ENCODE measurements around the gene TACC3.
"Not testable (repeated sequence)": the region's sequence is repeated elsewhere in the genome, so short reads cannot be mapped to it uniquely, and the experiment has no call there.

Gene TACC3

DNA sequence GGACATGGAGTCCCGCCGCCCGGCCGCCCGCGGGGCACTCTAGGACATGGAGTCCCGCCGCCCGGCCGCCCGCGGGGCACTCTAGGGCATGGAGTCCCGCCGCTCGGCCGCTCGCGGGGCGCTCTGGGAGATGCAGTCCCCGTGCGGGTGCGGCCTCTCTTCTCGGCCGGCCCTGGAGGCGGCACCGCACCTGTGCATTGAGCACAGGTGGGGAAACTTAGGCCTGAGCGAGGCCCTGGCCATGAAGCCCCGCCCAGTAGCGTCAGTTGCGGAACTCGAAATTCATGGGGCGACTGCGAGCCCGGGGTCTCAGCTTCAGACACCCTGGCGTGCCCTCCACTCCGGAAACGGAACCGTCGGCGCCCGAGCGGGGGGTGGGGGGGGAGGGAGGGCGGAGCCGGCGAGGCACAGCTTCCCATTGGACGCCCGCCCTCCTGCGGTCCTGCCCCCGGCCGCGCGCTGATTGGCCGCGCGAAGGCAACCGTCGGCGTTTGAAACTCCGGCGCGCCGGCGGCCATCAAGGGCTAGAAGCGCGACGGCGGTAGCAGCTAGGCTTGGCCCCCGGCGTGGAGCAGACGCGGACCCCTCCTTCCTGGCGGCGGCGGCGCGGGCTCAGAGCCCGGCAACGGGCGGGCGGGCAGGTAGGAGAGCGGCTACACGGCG, at the start of gene TACC3, which contains the start of gene TMEM129:
Gene TACC3 (plus strand): TSS at position 519 of the 663 bp plus-strand sequence. CDS start 1,901 bp downstream, outside the sequence.
Gene TMEM129 (minus strand): TSS at position 321 of the 663 bp plus-strand sequence. CDS start 486 bp downstream, outside the sequence.
- peak; percentile 96 for DNase-seq (ENCODE audit: low spot score)

DNA sequence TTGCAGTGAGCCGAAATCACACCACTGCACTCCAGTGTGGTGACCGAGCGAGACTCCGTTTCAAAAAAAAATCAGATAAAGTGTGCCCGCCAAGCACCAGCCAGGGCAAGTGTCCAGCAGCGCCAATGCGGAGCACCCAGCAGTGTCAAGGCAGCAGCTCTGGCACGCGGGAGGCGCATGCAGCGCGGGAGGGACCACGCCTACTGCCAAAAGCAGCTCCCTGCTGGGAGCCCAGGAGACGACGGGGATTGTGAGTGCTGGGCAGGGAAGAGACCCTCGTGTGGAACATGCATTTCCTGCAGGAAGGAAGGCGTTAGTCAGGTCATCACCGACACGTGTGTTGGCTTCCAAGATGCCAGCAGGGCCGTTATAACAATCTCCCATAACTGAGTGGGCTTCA, 47.6 kb upstream of the TACC3 start:
- DNase-seq (ENCODE audit: low spot score) = no peak

DNA sequence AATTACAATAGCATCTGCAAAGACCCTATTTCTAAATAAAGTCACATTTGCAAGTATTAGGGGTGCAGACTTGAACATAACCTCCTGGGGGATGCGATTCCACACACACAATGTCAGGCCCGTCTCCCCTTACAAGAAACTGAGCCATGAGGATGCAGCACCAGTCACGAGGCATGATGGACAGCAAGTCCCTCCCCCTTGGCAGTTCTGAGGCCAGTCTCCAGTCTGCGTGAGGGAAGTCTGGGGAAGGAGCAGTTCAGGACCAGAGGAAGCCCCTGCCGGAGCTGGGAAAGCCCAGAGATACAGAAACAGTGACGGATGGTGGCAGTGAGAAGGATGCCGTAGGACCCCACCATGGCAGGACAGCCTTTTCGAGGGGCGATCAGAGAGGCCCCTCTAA, 46.6 kb upstream of the TACC3 start:
- no peak for DNase-seq (ENCODE audit: low spot score)

DNA sequence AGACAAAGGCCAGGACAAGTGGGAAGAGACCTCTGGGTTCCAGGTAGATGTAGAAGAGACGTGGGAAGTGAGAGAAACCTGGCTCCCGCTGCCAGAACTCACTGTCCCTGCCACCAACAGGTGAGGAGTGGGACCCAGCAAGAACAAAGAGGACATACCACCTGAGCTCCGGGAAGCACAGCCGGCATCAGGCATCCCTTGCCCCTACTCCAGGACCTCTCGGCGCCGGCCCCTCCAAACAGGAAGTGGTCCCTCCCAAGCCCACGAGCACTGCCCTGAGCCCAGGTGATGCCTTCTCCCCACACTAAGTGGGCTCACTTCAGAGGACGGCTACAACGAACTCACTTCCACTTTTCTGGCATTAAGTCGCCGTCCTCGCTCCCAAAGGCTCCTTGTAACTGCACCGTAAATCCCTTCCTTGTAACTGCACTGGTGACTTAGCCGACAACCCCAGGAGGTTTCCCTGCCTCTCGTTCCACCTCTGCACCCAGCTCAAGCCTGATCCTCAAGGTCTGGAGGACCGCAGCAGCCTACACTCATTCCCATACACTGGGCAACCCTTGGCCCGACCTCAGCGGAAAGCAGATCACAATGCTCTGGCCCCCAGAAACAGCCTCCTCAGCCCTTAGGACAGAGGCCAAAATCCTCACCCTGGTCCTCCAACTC, 46.1 kb upstream of the TACC3 start:
- DNase-seq (ENCODE audit: low spot score) = no peak

DNA sequence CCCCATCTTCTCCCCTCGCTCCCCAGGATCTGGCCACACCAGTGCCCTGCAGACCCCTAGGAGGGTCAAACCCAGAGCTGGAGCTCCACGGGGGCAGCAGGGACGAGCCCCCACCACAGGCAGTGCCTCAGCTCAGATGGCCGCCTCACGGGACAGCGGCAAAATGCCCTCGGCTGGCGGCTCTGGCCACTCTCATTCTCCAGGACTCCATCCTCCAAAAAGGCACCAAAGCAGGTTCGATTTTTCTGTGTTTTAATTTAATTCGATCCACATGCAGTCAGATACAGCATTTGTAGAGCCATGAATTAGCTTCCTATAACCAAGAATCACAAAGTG, 45.6 kb upstream of the TACC3 start:
- no peak for DNase-seq (ENCODE audit: low spot score)

DNA sequence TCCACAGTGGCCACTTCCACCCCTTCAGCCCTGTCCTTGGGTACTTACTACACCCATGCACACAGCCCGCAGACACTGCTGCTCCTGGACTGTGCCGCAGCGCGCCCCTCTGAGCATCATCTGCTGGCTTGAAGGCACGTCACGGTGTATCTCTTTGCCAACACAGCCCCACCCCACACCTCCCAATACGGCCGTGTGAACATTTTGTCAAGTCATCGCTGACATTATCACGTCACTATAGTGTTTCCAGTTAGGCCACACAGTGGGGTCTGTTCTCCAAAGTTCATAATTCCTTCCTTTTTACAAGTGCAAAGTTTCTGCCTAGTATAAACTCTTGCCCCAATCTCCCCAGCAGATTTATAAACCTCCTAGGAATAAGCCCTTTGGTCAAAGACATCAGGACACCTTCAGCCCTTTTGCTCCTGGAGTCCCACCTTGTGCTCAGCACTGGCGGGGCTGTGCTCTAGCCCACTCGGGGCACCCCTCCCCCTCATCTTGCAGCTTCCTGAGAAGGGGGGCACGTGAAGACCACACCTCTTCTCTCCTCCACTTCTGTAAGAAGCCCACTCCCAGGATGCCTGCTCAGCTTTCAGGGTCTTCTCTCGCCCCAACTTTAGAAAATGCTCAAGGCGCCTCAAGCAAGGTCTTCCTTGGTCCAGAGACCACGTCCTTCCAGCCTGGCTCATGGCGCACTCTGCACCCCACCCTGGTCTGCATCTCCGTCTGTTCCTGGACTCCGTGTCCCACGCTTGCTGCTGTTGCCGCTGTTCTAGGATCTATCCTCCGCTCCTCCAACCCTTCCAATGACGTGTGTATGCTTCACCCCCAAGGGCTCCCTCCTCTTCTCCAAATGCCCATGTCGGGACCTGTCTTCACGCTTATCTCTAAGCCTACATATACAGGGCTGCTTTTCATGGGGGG, 44.5 kb upstream of the TACC3 start:
- no peak for DNase-seq (ENCODE audit: low spot score)

DNA sequence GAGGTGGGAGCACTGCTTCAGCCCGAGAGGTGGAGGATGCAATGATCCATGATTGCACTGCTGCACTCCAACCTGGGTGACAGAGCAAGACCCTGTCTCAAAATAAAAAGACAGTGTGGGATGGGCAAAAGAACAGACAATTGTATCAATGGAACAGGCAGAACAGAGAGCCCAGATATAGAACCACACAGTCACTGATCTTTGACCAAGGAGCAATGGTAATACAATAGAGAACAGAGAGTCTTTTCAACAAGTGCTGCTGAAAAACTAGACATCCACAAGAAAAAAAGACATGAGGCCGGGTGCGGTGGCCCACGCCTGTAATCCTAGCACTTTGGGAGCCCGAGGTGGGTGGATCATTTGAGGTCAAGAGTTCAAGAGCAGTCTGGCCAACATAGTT, 43.1 kb upstream of the TACC3 start:
- DNase-seq (ENCODE audit: low spot score) = no peak

DNA sequence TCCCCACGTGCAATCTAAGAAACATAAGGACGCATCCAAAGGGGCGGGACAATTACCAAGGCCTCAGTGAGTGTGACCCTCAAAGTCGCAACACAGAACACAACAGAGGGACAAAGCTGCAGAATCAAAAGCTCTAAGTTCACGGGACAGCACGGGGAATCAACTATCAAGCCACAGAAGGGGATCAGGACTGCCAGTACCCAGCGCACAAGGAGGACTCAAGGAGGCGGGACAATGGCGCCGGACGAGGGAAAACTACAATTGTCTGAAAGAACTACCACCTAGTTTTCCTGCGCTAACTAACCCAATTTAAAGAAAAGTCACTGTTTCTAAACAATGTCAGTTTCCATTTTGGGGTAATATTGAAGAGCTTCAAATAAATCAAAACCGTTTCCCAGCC, 38.5 kb upstream of the TACC3 start:
- no peak for DNase-seq (ENCODE audit: low spot score)

DNA sequence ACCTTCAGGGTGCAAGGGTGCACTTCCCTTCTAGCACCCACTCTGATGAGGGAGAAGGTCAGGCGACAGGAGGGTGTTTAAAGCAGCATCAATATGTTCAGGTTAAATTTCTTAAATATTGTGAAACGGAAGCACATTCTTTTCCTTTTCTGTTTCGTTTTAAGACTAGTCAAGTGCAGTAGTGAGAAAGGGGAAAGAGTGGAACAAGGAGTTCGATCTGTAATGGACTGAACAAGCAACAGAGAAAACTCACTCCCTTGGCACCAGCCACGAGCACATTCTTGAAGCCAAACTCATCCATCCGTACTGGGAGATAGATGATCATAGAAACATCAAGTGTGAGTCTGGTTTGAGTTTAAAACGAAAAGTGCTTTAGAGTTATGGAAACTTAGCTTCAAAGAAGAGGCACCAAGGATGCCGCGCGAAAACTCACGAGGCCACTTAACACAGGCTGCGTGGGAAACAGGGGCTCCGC, 38.0 kb upstream of the TACC3 start:
- no peak for DNase-seq (ENCODE audit: low spot score)

DNA sequence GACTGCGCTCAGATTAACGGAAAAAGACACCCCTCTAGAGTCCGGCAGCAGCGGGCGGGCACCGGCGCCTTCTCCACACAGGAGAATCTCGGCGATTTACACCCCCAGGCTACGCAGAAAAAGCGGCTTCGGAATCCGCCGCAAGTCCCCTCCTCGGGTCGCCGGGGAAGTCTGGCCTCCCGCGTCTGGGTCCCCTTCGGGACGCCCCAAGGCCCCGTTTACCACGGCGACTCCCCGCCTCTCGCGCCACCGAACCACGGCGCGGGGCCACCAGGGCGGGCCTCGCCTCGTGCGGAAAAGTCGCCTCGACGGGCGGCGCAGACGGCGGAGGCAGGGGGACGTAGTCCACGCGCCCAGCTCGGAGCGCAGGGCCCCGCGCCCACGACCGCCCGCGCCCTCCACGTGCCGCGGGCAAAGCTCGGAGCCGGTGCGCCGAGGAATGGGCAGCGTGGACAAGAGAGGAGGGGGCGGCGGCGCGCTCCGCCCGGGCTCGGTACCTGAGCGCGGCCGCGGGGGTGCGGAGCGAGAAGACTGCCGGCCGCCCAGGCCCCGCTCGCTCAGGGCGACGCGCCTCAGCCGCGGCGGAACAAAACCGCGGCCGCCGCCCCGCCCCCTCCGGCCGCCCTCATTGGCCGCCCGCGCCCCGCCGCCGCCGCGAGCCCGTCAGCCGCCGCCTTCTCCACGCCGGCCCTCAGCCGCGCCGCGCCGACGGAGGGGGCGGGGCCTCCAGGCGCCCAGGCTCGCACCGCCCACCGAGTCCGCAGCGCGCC, 37.4 kb upstream of the TACC3 start, which contains the start of gene FAM53A:
Gene FAM53A (minus strand): TSS at position 578 of the 770 bp plus-strand sequence. CDS start 15,572 bp downstream, outside the sequence.
- peak; percentile 96 for DNase-seq (ENCODE audit: low spot score)

DNA sequence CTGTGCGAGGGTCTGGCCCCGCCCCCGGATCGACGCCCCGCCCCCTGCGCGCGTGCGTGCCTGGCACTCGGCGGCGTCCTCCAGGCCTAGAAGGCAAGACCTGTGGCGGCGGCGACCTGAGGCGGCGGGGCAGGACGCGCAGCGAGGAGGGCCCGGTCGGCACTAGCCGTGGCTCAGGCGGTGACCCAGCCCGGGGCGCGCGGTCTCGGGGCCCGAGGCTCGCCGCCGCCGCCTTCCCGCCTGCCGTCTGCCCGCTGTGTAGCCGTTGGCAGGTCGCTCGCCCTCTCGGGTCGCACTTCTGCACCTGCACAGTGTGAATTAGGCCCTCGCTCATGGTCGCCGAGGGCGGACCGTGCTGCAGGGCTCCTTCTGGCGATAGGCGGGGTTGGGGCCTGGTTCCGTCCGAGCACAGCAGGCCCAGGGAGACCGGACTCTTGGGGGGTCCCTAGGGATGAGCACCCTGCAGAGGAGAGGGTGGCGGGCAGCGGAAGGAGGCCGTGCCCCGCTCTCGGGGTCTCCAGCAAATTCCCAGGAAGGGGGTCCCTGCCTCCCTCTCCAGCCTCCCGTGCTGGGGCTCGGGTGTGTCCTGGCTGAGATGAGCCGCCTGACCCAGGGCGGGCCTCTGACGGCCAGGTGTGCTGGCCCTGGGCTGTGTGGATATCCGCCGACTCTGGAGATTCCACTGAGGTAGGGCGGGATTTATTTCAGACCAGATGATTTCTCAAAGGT, 36.7 kb upstream of the TACC3 start:
- DNase-seq (ENCODE audit: low spot score) = no peak

DNA sequence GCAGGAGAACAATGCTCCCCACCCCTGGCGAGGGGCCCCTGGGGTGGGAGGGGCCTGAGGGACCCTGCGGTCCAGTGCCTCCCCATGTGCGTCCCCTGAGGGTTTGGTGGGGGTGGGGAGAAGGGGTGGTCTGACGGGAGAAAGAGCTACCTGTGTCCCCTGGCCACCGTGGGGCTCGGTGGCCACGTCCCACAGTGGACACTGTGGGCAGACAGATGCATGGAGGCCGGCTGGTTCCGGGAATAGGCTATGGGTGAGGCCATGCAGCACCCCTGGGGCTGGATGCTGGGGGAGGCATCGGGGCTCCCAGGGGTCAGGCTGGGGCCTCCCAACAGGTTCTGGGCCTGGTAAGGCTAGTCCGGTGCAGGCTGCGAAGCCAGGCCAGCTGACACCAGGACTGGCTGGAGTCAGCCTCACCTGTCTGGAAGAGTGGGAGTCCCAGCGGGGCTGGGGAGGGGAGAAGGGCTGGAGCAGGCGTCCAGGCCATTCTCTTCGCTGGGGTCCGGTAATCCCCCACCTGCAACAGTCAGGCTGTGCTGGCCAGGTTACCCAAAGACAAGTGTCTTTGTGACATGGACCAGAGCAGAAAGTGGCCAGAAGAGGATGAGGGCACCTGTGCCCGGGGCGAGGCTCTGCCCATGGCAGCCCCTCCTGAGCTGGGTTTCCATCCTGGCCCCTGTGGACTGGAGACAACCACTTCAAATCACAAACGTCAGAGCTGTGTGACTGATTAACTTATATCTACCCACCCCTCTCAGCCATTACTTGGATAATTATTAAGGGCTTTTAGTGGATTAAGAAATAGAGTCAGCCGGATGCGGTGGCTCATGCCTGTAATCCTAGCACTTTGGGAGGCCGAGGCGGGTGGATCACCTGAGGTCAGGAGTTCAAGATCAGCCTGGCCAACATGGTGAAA, 35.8 kb upstream of the TACC3 start:
- DNase-seq (ENCODE audit: low spot score) = no peak

DNA sequence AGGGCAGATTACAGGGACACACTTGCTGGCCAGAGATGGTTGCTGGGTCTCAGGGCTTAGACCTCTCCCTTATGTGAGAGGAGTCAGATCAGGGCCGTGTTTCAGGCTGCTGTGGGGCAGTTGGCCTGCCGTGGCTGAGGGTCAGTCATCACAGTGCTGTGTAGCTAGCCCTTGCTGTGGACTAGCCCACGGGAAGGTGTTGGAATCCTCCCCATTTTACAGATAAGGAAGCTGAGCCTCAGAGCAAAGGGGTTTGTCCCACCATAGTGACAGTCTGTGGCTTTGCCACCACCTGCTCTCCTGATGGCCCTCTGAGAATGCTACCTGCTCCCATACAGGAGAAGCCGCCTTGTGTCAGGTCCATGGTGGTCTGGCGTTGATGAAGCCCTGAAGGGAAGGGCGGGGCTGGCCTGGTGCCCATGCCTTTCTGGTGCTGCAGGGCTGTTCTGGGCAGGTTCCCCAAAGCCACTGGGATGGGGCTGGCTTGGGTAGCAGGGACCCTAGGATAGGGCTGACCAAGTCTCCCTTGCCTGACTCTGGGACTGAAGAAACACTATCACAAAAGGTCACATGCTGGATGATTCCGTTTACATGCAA, 34.8 kb upstream of the TACC3 start:
- no peak for DNase-seq (ENCODE audit: low spot score)

DNA sequence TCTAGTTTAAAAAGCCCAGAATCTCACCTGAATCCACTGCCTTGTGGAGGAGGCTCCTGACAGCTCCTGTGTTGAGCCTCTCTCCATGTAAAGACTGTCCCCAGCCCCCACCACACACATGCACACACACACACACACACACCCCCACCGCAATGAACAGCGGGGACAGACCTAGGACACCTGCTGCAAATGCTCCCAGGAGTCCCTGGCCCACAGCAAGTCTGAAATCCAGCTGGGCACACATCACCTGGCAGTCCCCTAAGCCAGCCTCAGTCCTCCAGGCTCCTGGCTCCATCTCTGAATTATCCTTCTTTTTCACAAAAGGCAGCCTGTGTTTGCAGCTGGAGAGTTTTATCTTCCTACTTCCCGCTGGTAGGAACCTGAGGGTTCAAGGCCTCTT, 30.6 kb upstream of the TACC3 start:
- DNase-seq (ENCODE audit: low spot score) = no peak

DNA sequence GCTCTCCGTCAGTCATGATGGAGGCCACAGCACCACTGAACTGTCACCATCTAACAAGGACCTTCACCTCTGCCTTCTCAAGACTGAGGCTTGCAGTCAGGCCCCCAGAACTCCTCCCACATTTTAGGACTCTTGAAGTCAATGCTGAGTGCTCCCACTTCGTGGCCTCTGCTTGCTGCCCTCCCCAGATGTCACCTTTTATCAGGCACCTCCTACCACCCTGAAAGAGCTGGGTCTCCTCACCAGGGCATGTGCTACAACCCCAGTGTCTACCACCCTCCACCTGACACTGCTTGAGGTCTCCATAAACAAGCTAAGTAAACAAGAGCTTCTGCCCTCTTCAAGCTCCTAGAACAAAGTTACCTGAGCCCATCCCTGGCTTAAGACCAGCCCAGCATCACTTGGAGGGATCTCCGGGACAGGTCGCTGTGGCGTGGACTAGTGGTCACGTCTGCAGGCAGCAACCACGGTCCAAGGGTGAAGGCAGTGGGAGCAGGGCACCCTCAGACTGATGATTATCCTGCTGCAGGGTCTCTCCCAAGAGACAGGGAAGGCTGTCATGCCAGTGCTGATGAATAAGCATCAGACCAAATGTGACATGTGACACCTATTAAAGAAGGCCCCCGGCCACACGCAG, 29.5 kb upstream of the TACC3 start:
- DNase-seq (ENCODE audit: low spot score) = no peak

DNA sequence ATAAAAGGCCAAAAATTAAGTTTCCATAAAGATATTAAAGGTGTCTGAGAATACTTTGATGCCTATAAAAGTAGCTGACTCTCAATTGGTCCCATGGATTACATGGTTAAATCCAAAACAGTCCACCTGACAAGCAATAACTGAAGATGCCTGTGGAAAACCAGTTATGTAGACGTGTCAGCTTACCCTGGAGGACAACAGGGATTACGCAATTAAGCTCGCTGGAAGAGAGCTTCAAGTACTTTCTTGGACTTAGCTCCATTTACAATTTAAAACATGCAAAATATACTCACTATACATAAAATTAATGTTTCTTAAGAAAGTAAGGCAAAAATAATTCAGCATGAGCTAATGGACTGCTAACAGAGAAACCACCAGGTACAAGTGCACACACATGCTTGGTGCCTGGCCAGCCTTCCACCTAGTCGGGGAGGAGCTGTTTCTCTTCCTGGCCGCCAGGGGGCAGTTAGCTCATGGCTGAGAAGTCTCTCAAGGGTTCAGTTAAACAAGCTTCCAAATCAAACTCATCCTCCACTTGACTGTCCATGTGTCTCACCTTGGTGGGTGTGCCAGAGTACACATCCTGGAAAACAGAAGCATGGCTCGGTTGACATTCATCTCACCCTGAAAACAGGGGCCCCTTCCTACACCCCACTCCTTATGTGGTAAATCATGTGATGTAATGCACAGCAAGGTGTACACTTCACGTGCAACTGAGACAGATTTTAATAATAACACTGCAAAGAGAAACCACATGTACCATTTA, 28.0 kb upstream of the TACC3 start:
- DNase-seq (ENCODE audit: low spot score) = peak; percentile 77

DNA sequence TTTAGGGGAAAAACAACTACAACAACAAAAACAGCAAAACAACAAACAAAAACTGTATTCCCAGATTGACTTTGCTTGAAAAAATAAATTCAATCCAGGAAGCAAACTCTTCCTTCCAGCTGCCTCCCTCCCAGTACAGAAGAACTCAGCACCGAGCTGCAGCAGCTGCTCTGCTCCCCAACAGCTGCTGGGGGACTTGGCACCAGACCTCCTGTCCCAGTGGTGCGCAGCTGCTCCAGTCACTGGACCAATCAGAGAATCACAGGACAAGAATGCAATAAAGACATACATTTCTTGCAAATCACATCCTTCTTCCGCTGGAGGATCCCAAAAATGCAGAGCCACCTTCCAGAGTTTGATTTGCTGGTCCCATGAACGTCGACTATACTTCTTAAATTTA, 25.4 kb upstream of the TACC3 start:
- no peak for DNase-seq (ENCODE audit: low spot score)

DNA sequence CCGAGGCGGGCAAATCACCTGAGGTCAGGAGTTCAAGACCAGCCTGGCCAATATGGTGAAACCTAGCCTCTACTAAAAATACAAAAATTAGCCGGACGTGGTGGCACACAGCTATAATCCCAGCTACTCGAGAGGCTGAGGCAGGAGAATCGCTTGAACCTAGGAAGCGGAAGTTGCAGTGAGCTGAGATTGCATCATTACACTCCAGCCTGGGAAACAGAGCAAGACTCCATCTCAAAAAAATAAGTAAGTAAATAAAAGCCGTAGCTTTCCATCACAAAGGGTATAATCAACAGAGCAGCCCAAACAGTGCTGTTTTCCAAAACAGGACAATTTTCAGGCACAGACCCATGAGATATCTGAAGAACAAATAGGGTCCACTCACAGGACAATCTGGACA, 19.6 kb upstream of the TACC3 start:
- not testable (repeated sequence) for DNase-seq (ENCODE audit: low spot score)

All from ecto neural progenitor cell (in vitro differentiated cells).